Glutamatergic neuron (in vitro differentiated cells): ENCODE results near the gene RAD21L1. TPM values are rescaled to one million over a fixed set of nuclear protein-coding genes. Genes with fewer than 3 reads are reported as not detected.

Experiments used
- DNase-seq: peaks from one replicate; pipeline ENCODE4 v3.0.0; 2022
- H3K27ac Mint-ChIP-seq: one replicate; pipeline ENCODE4 v1.8.0; 2020; ENCODE audit warnings: mild to moderate bottlenecking, mixed read lengths, inconsistent platforms; ENCODE audit not compliant: unreplicated experiment
- H3K27me3 Mint-ChIP-seq: one replicate; pipeline ENCODE4 v1.8.0; 2020; ENCODE audit warnings: mild to moderate bottlenecking, moderate library complexity, mixed read lengths, inconsistent platforms; ENCODE audit not compliant: unreplicated experiment
- H3K36me3 Mint-ChIP-seq: one replicate; pipeline ENCODE4 v1.8.0; 2020; ENCODE audit warnings: mild to moderate bottlenecking, mixed read lengths, inconsistent platforms; ENCODE audit not compliant: unreplicated experiment
- H3K4me1 Mint-ChIP-seq: one replicate; pipeline ENCODE4 v1.8.0; 2020; ENCODE audit warnings: mild to moderate bottlenecking, low read depth, mixed read lengths, inconsistent platforms; ENCODE audit not compliant: unreplicated experiment
- H3K4me3 Mint-ChIP-seq: one replicate; pipeline ENCODE4 v1.8.0; 2020; ENCODE audit warnings: mild to moderate bottlenecking, mixed read lengths, inconsistent platforms; ENCODE audit not compliant: unreplicated experiment
- H3K9me3 Mint-ChIP-seq: one replicate; pipeline ENCODE4 v1.8.0; 2020; ENCODE audit warnings: mild to moderate bottlenecking, moderate library complexity, mixed read lengths, inconsistent platforms; ENCODE audit not compliant: unreplicated experiment
- total RNA-seq: library from RNA; stranded (reverse); fragmentation: NEBNext Ultra II Directional; extraction: Animal tissue kit (Norgen Biotek cat#: 25700); gene quantifications from one replicate; pipeline ENCODE4 v1.2.1, GENCODE V29; 2021; ENCODE audit not compliant: unreplicated experiment
- TF ChIP-seq, protein P1 (sequence below): fragments of 200-600 bp; sonication (generic); IDR thresholded peaks from one replicate; pipeline ENCODE4 v1.5.0; 2021; ENCODE audit not compliant: partially characterized antibody, unreplicated experiment

The RAD21L1 gene
- total RNA-seq, 1 donor from 2014 or later = not detected

DNA sequence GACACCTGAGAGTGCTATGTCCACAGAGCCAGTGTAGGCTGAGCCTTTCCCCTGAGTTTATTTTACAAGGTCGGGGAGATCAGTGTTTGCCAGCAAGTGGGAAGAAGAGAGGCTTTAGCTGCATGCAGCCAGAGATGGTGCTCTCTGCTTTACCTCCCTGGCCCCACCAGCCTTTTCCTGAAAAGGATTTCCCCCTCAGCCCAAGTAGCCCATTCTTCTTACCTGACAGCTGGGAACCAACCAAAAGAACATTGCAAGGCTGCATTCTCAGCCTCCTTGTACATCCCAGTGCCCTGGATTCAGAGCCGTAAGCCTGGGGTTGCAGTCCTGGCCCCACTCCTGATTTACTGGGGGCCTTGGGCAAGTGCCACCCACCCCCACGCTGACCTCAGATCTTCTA, 57.1 kb downstream of the RAD21L1 start:
- TF ChIP-seq, protein P1, sequence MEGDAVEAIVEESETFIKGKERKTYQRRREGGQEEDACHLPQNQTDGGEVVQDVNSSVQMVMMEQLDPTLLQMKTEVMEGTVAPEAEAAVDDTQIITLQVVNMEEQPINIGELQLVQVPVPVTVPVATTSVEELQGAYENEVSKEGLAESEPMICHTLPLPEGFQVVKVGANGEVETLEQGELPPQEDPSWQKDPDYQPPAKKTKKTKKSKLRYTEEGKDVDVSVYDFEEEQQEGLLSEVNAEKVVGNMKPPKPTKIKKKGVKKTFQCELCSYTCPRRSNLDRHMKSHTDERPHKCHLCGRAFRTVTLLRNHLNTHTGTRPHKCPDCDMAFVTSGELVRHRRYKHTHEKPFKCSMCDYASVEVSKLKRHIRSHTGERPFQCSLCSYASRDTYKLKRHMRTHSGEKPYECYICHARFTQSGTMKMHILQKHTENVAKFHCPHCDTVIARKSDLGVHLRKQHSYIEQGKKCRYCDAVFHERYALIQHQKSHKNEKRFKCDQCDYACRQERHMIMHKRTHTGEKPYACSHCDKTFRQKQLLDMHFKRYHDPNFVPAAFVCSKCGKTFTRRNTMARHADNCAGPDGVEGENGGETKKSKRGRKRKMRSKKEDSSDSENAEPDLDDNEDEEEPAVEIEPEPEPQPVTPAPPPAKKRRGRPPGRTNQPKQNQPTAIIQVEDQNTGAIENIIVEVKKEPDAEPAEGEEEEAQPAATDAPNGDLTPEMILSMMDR = no peak
- Mint-ChIP-seq H3K9me3 (no peaks in the 10 kb centered on the region), H3K36me3 (no peaks in the 10 kb centered on the region), H3K4me3 (no peak overlapping the region), H3K4me1 (peaks cover 18% of the 10 kb centered on the region), H3K27ac (no peak overlapping the region), H3K27me3 (no peaks in the 10 kb centered on the region)
- DNase-seq = no peak

DNA sequence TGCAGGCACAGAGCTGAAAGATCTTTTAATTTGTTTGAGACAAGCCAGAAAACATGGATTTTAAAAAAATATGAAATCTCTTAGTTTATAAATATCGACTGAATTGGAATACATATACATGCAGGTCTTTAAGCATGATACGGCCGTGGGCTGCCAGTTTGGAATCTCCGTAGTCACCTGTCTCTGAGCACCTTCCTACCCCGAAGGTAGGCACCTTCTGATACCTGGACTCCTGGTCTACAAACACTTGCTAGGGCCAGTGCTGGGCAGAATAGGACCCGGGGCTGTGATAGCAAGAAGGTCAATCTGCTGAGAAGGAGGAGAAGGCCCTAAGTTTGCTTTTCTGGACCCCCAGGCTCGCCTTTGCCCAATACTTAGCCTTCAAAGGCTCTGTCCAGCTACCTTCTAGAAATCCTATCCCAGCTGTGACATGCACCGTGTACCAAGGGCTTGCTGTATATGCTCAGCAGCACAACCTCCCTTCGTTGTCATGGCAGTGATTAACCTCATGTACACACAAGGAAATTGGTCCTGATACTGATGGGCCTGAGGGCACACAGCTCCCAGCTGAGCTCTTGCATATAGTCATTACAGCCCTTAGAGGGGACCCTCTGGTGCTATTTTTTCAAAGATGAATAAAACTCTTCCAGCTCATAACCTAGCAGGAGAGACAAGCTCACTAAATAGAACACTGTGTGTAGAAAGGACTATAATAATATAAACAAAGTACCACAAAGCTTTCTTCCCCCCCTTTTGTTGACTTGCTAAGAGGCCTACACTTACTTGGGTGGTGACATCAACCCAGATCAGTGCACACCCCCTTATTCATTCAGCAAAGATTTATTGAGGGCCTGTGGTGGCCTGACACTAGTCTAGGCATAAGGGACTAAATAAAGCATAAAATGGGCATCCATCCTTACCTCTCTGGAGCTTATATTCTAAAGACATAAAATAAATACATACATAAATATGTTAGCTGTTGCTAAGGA, 58.0 kb downstream of the RAD21L1 start:
- Mint-ChIP-seq H3K36me3 (no peaks in the 10 kb centered on the region), H3K9me3 (no peaks in the 10 kb centered on the region), H3K27ac (no peak overlapping the region), H3K27me3 (peaks cover 2% of the 10 kb centered on the region), H3K4me3 (no peak overlapping the region), H3K4me1 (peaks cover 18% of the 10 kb centered on the region)
- TF ChIP-seq, protein P1 = no peak
- no peak for DNase-seq

DNA sequence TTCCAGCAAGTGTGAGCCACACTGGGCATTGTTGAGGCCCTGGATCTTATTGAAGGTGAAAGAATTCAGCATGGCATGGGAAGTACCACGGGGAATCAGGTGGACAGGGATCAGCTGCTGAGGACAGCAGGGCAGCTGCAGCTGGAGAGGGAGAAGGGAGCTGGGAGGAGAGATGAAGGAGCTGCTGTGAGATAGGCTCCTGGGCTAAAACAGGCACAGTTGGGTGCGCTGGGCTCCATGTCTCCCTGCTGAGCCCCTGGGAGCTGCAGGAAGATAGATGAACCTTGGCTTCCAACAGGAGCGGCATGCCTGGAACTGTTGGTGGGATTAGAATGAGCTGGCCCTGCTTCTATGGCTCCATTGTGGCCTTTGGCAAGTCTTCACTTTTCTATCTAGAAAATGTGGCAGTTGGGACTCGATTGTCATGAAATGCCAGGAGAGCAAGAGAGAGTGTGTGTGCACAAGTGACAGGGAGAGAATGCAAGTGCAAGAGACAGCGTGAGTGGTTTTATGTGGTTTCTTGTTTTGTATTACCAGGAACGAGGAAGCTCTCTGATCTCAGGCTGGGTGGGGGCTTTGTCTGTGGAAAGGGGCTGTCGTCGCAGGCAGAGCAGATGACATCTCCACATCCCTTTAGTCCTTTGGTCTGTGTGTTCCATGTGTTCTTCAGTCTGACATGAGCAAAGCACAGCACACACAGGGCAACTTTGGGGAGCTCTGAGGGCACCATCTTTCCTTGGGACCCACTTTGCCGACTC, 60.6 kb downstream of the RAD21L1 start:
- Mint-ChIP-seq H3K4me1 (peaks cover 14% of the 10 kb centered on the region), H3K9me3 (no peaks in the 10 kb centered on the region), H3K27me3 (peaks cover 2% of the 10 kb centered on the region), H3K36me3 (no peaks in the 10 kb centered on the region), H3K27ac (peak overlapping the region; percentile 41), H3K4me3 (no peak overlapping the region)
- TF ChIP-seq, protein P1 = no peak
- no peak for DNase-seq

DNA sequence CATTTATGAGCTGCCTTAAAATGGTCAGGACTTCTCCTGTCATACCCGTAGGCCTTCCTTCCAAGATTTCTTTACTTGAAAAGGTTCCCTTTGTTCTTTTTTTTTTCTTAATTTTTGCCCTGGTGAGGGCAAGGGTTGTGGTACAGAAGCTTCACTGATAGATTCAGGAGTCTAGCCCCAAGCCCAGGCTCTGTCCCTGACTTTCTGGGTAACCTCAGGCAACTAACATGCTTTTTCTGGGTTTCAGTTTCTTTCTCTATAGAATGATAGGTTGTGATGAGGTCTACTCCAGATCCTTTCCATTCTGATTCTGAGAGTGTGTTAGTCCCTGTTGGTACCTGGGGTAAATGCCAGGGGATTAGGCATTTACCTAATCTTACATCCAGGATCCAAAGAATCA, 61.5 kb downstream of the RAD21L1 start:
- Mint-ChIP-seq H3K9me3 (no peaks in the 10 kb centered on the region), H3K4me3 (no peak overlapping the region), H3K27ac (no peak overlapping the region), H3K36me3 (no peaks in the 10 kb centered on the region), H3K4me1 (peaks cover 14% of the 10 kb centered on the region), H3K27me3 (peaks cover 2% of the 10 kb centered on the region)
- no peak for DNase-seq
- TF ChIP-seq, protein P1 = no peak
